Measurements from ENCODE around the gene JARID2. TPM values are rescaled to one million over a fixed set of nuclear protein-coding genes. Genes with fewer than 3 reads are reported as not detected.

Gene JARID2
- polyA plus RNA-seq, 1 donor (not counting 4 experiments of a cell fraction or from before 2014, with no cell fraction given), result 11.0 TPM

DNA sequence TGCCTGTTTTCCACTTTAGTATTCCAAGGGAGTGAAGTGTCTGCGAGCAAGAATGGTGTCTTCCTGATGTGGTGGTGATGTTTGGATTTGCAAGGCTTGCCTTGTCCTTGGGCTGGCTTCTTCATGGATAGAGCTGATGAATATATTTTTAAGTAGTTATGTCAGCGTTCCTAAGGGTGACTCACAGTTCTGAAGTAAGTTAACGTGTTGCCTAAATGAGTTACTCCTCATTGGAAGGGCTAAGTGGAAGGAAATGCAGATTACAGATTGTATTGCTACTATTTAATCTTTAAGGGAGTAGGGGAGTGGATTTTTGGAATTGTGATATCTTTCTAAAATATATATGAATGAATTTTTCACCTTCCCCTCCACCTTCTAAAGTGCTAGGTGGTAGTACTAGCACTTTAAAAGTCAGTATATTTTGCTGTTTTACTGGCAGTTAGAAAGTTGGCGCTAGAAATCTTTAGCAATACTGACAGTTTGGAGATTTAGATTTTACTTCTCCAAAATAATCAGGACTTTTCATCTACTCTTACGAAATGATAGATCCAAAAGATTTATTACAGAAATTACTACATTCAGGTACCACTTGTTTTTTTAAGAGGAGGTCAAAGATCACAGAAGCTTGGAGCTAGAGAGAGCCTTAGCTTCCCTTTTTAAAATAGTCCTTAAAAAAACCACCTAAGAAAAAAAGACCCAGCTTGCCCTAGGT, 197.4 kb downstream of the JARID2 start:
- Histone ChIP-seq H3K36me3 (ENCODE audit: control insufficient read depth in 2 of 2, extremely low read depth in 1 of 2, insufficient read depth in 2 of 2, low read length in 2 of 2) (no peaks in the 10 kb centered on the region), H3K4me1 (ENCODE audit: control insufficient read depth, extremely low read depth, insufficient read depth, low read length) (peaks cover 19% of the 10 kb centered on the region), H3K9me3 (ENCODE audit: control insufficient read depth, low read depth, low read length) (no peaks in the 10 kb centered on the region), H2AFZ (ENCODE audit: control insufficient read depth, low read length) (no peak overlapping the region), H3K4me2 (ENCODE audit: control insufficient read depth, extremely low read depth, insufficient read depth, low read depth, low read length) (no peak overlapping the region), H3K9me1 (ENCODE audit: control insufficient read depth, extremely low read depth, insufficient read depth, low read length) (peaks cover 4% of the 10 kb centered on the region), H3K27ac (ENCODE audit: control insufficient read depth, insufficient read depth, low read length) (peak overlapping the region; percentile 10), H3K4me3 (ENCODE audit: control insufficient read depth in 2 of 3, extremely low read depth in 1 of 3, insufficient read depth in 2 of 3, low read depth in 1 of 3, low read length in 3 of 3) (no peak overlapping the region), H3K27me3 (ENCODE audit: control insufficient read depth, extremely low read depth, insufficient read depth, low read length) (no peaks in the 10 kb centered on the region), H3K79me2 (ENCODE audit: control insufficient read depth, insufficient read depth, low read length) (peaks cover 66% of the 10 kb centered on the region), H3K9ac (ENCODE audit: control insufficient read depth, extremely low read depth, insufficient read depth, low read length) (no peak overlapping the region), H4K20me1 (ENCODE audit: control insufficient read depth, extremely low read depth, insufficient read depth, low read length) (peaks cover 5% of the 10 kb centered on the region)
- TF ChIP-seq EZH2 (IDR thresholded peaks at IDR 0.05; ENCODE audit: low read length), result no peak
- TF ChIP-seq, protein P1, sequence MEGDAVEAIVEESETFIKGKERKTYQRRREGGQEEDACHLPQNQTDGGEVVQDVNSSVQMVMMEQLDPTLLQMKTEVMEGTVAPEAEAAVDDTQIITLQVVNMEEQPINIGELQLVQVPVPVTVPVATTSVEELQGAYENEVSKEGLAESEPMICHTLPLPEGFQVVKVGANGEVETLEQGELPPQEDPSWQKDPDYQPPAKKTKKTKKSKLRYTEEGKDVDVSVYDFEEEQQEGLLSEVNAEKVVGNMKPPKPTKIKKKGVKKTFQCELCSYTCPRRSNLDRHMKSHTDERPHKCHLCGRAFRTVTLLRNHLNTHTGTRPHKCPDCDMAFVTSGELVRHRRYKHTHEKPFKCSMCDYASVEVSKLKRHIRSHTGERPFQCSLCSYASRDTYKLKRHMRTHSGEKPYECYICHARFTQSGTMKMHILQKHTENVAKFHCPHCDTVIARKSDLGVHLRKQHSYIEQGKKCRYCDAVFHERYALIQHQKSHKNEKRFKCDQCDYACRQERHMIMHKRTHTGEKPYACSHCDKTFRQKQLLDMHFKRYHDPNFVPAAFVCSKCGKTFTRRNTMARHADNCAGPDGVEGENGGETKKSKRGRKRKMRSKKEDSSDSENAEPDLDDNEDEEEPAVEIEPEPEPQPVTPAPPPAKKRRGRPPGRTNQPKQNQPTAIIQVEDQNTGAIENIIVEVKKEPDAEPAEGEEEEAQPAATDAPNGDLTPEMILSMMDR (optimal IDR thresholded peaks at IDR 0.05 in 1 of 3, IDR thresholded peaks at IDR 0.05 in 1 of 3, conservative IDR thresholded peaks at IDR 0.05 in 1 of 3; ENCODE audit: extremely low read depth in 1 of 3, insufficient read depth in 2 of 3, low read length in 3 of 3), result no peak
- dilution Hi-C loops (cut with MboI; ENCODE audit: extremely low pct_ligation_motif_present, low sequenced_read_pairs), result no loop called here
- peak; percentile 29 for FAIRE-seq
- DNase-seq (ENCODE audit: low read depth, low spot score), result peak; percentile 48

DNA sequence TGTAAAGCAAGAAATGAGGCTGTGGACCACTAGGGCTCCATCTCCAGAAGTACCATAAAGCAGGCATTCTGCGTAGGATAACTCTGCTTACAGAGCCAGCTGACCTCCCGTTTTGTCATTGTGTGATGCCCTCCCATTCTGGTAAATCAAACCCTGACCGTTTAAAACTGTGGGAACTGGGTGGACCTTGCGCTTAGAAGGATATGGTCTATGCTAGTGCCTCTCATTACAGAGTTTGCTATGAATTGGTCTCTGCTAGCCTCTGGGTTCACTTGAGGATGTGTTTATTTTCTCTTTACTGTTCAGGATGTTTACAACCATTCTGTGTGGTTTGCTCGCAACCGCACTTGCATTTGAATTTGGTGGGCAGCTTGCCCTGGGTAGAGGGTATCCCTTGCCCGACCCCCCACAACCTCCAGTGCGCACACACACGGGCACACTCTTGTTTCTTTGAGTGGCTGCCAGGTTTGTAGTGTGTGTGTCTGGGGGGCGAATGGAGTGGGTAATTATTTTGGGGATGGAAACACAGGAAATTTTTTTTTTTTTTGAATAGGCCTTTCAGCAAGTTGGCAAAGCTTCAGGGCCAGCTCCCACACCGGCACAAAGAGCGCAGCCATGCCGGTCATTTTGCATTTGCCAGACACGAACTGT, 198.3 kb downstream of the JARID2 start:
- H3K27me3 ChIP-seq (ENCODE audit: control insufficient read depth, extremely low read depth, insufficient read depth, low read length), result no peaks in the 10 kb centered on the region
- H3K27ac ChIP-seq (ENCODE audit: control insufficient read depth, insufficient read depth, low read length), result no peak overlapping the region
- no peak overlapping the region for H3K4me3 ChIP-seq (ENCODE audit: control insufficient read depth in 2 of 3, extremely low read depth in 1 of 3, insufficient read depth in 2 of 3, low read depth in 1 of 3, low read length in 3 of 3)
- peaks cover 21% of the 10 kb centered on the region for H3K4me1 ChIP-seq (ENCODE audit: control insufficient read depth, extremely low read depth, insufficient read depth, low read length)
- no peak overlapping the region for H3K4me2 ChIP-seq (ENCODE audit: control insufficient read depth, extremely low read depth, insufficient read depth, low read depth, low read length)
- DNase-seq (ENCODE audit: low read depth, low spot score) (no peak), FAIRE-seq (no peak)
- TF ChIP-seq EZH2 (IDR thresholded peaks at IDR 0.05; ENCODE audit: low read length), result no peak
- H4K20me1 ChIP-seq (ENCODE audit: control insufficient read depth, extremely low read depth, insufficient read depth, low read length), result peaks cover 5% of the 10 kb centered on the region
- H3K9me1 ChIP-seq (ENCODE audit: control insufficient read depth, extremely low read depth, insufficient read depth, low read length), result peaks cover 7% of the 10 kb centered on the region
- dilution Hi-C loops (cut with MboI; ENCODE audit: extremely low pct_ligation_motif_present, low sequenced_read_pairs), result no loop called here
- no peak overlapping the region for H3K9ac ChIP-seq (ENCODE audit: control insufficient read depth, extremely low read depth, insufficient read depth, low read length)
- no peaks in the 10 kb centered on the region for H3K36me3 ChIP-seq (ENCODE audit: control insufficient read depth in 2 of 2, extremely low read depth in 1 of 2, insufficient read depth in 2 of 2, low read length in 2 of 2)
- no peak overlapping the region for H2AFZ ChIP-seq (ENCODE audit: control insufficient read depth, low read length)
- peaks cover 74% of the 10 kb centered on the region for H3K79me2 ChIP-seq (ENCODE audit: control insufficient read depth, insufficient read depth, low read length)
- no peaks in the 10 kb centered on the region for H3K9me3 ChIP-seq (ENCODE audit: control insufficient read depth, low read depth, low read length)

Data from keratinocyte (primary cell).